ENCODE measurements around the gene ABCA5.
"Not testable (repeated sequence)": the region's sequence is repeated elsewhere in the genome, so short reads cannot be mapped to it uniquely, and the experiment has no call there.

Gene ABCA5

GRCh38 chr17:69326377-69327059, 415 bp downstream of the ABCA5 start:
- peak; percentile 5 for DNase-seq

- no peak for DNase-seq
These were observed 1.2 kb downstream of the ABCA5 start for GRCh38 chr17:69325518-69326376.

- DNase-seq = no peak
These were observed 3.1 kb downstream of the ABCA5 start for GRCh38 chr17:69323806-69324205.

GRCh38 chr17:69320908-69321238, 6.1 kb downstream of the ABCA5 start:
- no peak for DNase-seq

GRCh38 chr17:69320210-69320907, 6.6 kb downstream of the ABCA5 start:
- no peak for DNase-seq

GRCh38 chr17:69317625-69318024, 9.3 kb downstream of the ABCA5 start:
- DNase-seq = no peak

GRCh38 chr17:69314246-69315065, 12.5 kb downstream of the ABCA5 start:
- DNase-seq = no peak

GRCh38 chr17:69305177-69305576, 21.8 kb downstream of the ABCA5 start:
- DNase-seq = no peak

GRCh38 chr17:69302682-69303081, 24.3 kb downstream of the ABCA5 start:
- no peak for DNase-seq

- DNase-seq = no peak
These were observed 26.7 kb downstream of the ABCA5 start for GRCh38 chr17:69300222-69300621.

GRCh38 chr17:69298120-69298722, 28.7 kb downstream of the ABCA5 start:
- DNase-seq = not testable (repeated sequence)

GRCh38 chr17:69287168-69287567, 39.8 kb downstream of the ABCA5 start:
- no peak for DNase-seq

- DNase-seq = no peak
These were observed 40.7 kb downstream of the ABCA5 start for GRCh38 chr17:69286257-69286656.

GRCh38 chr17:69284646-69285045, 42.3 kb downstream of the ABCA5 start:
- DNase-seq = no peak

GRCh38 chr17:69282002-69282401, 44.9 kb downstream of the ABCA5 start:
- no peak for DNase-seq

- not testable (repeated sequence) for DNase-seq
These were observed 50.7 kb downstream of the ABCA5 start for GRCh38 chr17:69276279-69276678.

- DNase-seq = no peak
These were observed 51.2 kb downstream of the ABCA5 start for GRCh38 chr17:69275751-69276150.

GRCh38 chr17:69271023-69271422, 55.9 kb downstream of the ABCA5 start:
- no peak for DNase-seq

GRCh38 chr17:69269131-69269998, 57.6 kb downstream of the ABCA5 start:
- no peak for DNase-seq

GRCh38 chr17:69268543-69269014, 58.4 kb downstream of the ABCA5 start:
- DNase-seq = no peak

- no peak for DNase-seq
These were observed 59.7 kb downstream of the ABCA5 start for GRCh38 chr17:69267219-69267618.
